ENCODE measurements around the gene NFE2L3.

NFE2L3 gene

DNA sequence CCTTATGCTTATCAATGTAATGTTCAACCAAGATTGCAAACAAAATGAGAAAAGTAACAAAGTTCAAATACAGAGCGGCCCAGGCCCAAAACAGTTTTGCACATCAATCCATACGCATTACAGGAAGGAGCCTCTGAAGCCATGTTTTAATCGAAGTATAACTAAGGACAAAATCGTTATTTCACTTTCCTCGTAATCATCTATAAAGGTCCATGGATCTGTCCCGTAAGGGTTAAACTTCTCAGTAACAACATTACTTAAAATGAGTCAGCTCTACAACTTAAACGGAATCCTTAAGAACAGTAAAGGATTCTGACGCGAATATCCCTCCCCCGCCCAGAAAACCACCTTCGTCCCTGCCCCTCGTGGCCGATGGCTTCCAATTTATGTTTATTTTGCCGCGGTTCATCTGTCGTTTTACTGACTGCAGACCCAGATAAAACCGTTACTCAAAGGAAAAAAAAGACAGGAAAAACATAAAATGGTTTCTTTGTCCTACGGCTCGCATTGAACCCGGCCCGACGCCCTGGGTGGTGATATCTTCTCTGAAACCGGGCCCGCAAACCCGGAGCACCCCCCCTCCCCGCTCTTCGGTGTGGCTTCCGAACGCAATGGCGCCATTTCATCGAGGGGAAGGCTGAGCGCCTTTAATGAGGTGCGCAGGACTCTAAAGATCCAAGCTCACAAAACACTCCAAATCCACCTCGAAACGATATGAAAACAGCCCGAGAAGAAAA is 47.5 kb downstream of the NFE2L3 start:
- peaks cover 37% of the 10 kb centered on the region for H3K4me1 ChIP-seq (ENCODE audit: control insufficient read depth, insufficient read depth, low read length, poor library complexity, severe bottlenecking)
- peak overlapping the region; percentile 99 for H3K27ac ChIP-seq (ENCODE audit: insufficient read depth, low read length, poor library complexity, severe bottlenecking)
- DNase-seq, result peak; percentile 31 to 57 (median 48)
- H3K27me3 ChIP-seq (replicated peaks; ENCODE audit: control insufficient read depth, insufficient read depth, low read length, poor library complexity, severe bottlenecking), result no peaks in the 10 kb centered on the region
- no peaks in the 10 kb centered on the region for H3K9me3 ChIP-seq (ENCODE audit: control insufficient read depth, low read length)
- H3K36me3 ChIP-seq (ENCODE audit: control insufficient read depth, insufficient read depth, low read length), result peaks cover 35% of the 10 kb centered on the region
- peak overlapping the region; percentile 99 for H3K4me3 ChIP-seq (ENCODE audit: insufficient read depth, low read depth, low read length, poor library complexity, severe bottlenecking)

DNA sequence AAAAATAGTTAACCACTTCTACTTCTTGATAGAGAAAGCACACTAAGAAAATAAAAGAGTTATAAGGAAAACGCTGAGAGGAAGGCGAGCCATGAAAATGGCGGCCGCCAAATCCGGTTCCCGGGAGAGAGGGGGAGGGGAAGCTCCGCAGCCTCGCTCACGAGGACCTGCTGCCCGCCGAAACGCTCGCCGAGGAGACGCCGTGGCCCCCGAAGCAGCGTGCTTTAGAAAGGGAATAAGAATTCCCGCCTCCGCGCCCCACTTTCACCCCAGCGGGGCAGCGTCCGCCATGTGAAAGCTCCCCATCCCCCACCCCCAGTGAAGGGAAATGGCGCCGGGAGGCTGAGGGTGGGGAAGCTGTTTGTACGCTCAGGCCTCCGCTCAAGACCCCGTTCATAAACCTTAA is 48.0 kb downstream of the NFE2L3 start:
- peak overlapping the region; percentile 99 for H3K27ac ChIP-seq (ENCODE audit: insufficient read depth, low read length, poor library complexity, severe bottlenecking)
- H3K4me3 ChIP-seq (ENCODE audit: insufficient read depth, low read depth, low read length, poor library complexity, severe bottlenecking), result peak overlapping the region; percentile 99
- no peaks in the 10 kb centered on the region for H3K27me3 ChIP-seq (replicated peaks; ENCODE audit: control insufficient read depth, insufficient read depth, low read length, poor library complexity, severe bottlenecking)
- DNase-seq, result peak; percentile 58 to 72 (median 61)
- H3K9me3 ChIP-seq (ENCODE audit: control insufficient read depth, low read length), result no peaks in the 10 kb centered on the region
- peaks cover 39% of the 10 kb centered on the region for H3K4me1 ChIP-seq (ENCODE audit: control insufficient read depth, insufficient read depth, low read length, poor library complexity, severe bottlenecking)
- peaks cover 35% of the 10 kb centered on the region for H3K36me3 ChIP-seq (ENCODE audit: control insufficient read depth, insufficient read depth, low read length)

DNA sequence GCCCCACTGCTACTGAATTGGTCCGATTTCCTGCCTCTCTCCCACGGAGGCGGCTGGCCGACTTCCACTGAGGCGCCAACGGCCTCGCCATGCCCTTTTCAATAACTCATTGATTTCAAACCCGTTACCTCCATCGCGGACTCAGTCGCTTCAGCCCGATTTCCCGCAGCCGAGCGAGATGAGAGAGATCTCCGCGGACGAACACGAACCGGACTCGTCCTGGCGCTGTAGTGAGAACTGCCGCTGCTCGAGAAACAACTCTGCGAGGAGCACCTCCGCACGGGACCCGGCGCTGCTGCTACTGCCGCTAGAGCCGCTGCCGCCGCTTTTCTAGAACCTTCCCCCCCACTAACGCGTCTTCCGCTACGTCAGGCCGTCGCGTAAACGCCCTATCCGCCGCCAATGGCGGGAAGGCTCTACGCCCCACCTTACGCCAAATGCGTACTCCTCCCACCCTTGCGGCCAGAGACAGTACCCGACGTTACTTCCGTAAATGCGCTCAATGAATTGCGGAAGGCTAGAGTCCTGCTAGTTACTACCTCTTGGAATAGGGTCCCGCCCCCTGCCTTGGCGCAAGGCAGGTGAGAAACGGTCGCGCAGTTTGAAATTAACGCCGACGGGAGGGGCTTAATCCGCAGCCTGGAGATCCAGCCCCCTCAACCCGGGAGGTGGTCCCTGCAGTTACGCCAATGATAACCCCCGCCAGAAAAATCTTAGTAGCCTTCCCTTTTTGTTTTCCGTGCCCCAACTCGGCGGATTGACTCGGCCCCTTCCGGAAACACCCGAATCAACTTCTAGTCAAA is 48.6 kb downstream of the NFE2L3 start, which contains the start of gene HNRNPA2B1:
Gene HNRNPA2B1, minus strand, starts transcription at position 303 of the 803 bp plus-strand sequence. Its CDS starts 169 bp downstream, at position 134.
- peak; percentile 97 to 98 (median 97) for DNase-seq
- Histone ChIP-seq H3K9me3 (ENCODE audit: control insufficient read depth, low read length) (no peaks in the 10 kb centered on the region), H3K27ac (ENCODE audit: insufficient read depth, low read length, poor library complexity, severe bottlenecking) (peak within 1 kb of the TSS; percentile 99), H3K4me3 (ENCODE audit: insufficient read depth, low read depth, low read length, poor library complexity, severe bottlenecking) (peak within 1 kb of the TSS; percentile 99), H3K36me3 (ENCODE audit: control insufficient read depth, insufficient read depth, low read length) (peaks cover 33% of the 10 kb centered on the region), H3K27me3 (replicated peaks; ENCODE audit: control insufficient read depth, insufficient read depth, low read length, poor library complexity, severe bottlenecking) (no peaks in the 10 kb centered on the region), H3K4me1 (ENCODE audit: control insufficient read depth, insufficient read depth, low read length, poor library complexity, severe bottlenecking) (peaks cover 39% of the 10 kb centered on the region)

DNA sequence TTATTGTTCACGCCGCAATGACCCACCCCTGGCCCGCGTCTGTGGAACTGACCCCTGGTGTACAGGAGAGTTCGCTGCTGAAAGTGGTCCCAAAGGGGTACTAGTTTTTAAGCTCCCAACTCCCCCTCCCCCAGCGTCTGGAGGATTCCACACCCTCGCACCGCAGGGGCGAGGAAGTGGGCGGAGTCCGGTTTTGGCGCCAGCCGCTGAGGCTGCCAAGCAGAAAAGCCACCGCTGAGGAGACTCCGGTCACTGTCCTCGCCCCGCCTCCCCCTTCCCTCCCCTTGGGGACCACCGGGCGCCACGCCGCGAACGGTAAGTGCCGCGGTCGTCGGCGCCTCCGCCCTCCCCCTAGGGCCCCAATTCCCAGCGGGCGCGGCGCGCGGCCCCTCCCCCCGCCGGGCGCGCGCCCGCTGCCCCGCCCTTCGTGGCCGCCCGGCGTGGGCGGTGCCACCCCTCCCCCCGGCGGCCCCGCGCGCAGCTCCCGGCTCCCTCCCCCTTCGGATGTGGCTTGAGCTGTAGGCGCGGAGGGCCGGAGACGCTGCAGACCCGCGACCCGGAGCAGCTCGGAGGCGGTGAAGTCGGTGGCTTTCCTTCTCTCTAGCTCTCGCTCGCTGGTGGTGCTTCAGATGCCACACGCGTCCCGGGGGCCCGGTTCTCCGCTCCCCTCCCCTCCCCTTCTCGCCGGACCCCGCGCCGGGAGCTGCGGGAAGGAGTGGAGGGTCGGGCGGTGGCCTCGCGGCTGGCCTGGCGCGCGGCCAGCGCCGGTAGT is 49.4 kb downstream of the NFE2L3 start, which contains the start of gene CBX3:
Gene CBX3, plus strand, starts transcription at position 499 of the 772 bp plus-strand sequence. CDS start 1,254 bp downstream, outside the sequence.
- DNase-seq, result peak; percentile 80 to 84 (median 82)
- H3K9me3 ChIP-seq (ENCODE audit: control insufficient read depth, low read length), result no peaks in the 10 kb centered on the region

DNA sequence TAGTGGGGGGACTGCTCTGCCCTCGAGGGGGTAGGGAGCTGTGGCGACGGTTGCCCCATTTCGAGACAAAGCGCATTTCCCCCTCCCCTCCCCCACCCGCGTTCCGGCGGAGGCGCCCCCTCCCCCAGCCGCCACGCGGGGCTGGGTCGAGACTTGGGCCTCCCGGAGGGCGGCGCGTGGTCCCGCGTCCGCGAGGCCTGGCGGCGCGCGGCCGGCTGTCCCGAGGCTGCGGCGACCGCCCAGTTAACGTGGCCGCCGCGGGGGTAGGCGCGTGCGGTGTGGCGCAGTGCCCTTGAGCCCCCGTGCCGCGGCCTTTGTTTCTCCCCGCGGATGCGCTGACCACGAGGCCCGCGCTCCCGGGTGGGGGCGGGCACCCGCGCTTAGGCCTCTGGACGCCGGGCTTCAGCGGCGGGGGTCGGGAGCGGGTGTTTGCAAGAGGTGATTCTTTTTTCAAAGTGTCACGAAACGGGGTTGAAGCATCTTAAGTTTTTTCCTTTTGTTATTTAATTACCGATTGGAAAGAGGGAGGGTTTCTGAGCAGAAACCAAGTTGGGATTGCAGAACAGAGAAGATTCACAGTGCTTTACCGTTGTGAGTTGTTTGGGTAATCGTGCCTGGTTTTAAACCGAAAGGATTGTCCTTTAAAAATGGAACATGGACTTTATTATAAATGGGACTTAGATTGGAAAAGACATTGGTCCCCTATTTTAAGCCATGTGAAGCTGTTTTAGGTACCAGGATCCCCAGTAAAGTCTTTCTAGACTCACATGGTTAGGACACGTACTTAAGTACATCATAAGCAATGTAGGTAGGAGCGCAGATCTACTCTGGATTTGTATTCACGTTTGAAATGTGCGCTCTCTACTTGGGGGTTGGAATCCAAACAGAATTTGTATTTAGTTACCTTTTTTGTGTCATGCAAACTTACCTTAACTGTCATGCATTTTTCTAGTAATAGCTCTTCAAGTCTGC is 50.3 kb downstream of the NFE2L3 start:
- peak in 2 of 3 donors; percentile 33 to 35 for DNase-seq
- H3K9me3 ChIP-seq (ENCODE audit: control insufficient read depth, low read length), result no peaks in the 10 kb centered on the region
- H3K4me3 ChIP-seq (ENCODE audit: insufficient read depth, low read depth, low read length, poor library complexity, severe bottlenecking), result peak overlapping the region; percentile 97
- H3K27me3 ChIP-seq (replicated peaks; ENCODE audit: control insufficient read depth, insufficient read depth, low read length, poor library complexity, severe bottlenecking), result no peaks in the 10 kb centered on the region
- peaks cover 30% of the 10 kb centered on the region for H3K36me3 ChIP-seq (ENCODE audit: control insufficient read depth, insufficient read depth, low read length)
- peaks cover 22% of the 10 kb centered on the region for H3K4me1 ChIP-seq (ENCODE audit: control insufficient read depth, insufficient read depth, low read length, poor library complexity, severe bottlenecking)
- peak overlapping the region; percentile 99 for H3K27ac ChIP-seq (ENCODE audit: insufficient read depth, low read length, poor library complexity, severe bottlenecking)

More for the DNA sequence above, 49.4 kb downstream of the NFE2L3 start, which contains the start of gene CBX3:
- no peaks in the 10 kb centered on the region for H3K27me3 ChIP-seq (replicated peaks; ENCODE audit: control insufficient read depth, insufficient read depth, low read length, poor library complexity, severe bottlenecking)
- peaks cover 30% of the 10 kb centered on the region for H3K36me3 ChIP-seq (ENCODE audit: control insufficient read depth, insufficient read depth, low read length)
- peaks cover 31% of the 10 kb centered on the region for H3K4me1 ChIP-seq (ENCODE audit: control insufficient read depth, insufficient read depth, low read length, poor library complexity, severe bottlenecking)
- peak within 1 kb of the TSS; percentile 99 for H3K27ac ChIP-seq (ENCODE audit: insufficient read depth, low read length, poor library complexity, severe bottlenecking)
- H3K4me3 ChIP-seq (ENCODE audit: insufficient read depth, low read depth, low read length, poor library complexity, severe bottlenecking), result peak within 1 kb of the TSS; percentile 99

DNA sequence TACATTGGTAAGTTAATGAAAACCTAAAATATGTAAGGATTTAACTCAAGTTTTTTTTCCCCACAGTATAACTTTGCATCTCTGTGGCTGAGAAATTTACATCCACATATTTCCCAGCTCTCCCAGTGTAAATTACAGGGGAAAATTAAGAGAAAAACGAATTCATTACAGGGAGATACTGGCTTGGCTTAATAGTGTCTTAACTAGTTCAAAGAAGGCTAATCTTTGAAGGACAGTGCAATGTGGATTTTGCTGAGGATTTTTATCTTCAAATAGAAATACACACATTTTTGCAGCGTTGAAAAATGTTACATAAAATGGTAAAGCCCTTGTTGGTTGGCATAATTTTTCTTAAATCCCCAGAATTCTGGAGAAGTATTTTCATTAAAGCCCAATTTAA is 51.0 kb downstream of the NFE2L3 start:
- no peaks in the 10 kb centered on the region for H3K9me3 ChIP-seq (ENCODE audit: control insufficient read depth, low read length)
- no peak for DNase-seq
- H3K27me3 ChIP-seq (replicated peaks; ENCODE audit: control insufficient read depth, insufficient read depth, low read length, poor library complexity, severe bottlenecking), result no peaks in the 10 kb centered on the region
- H3K4me1 ChIP-seq (ENCODE audit: control insufficient read depth, insufficient read depth, low read length, poor library complexity, severe bottlenecking), result peaks cover 17% of the 10 kb centered on the region
- H3K27ac ChIP-seq (ENCODE audit: insufficient read depth, low read length, poor library complexity, severe bottlenecking), result peak overlapping the region; percentile 99
- H3K4me3 ChIP-seq (ENCODE audit: insufficient read depth, low read depth, low read length, poor library complexity, severe bottlenecking), result peak overlapping the region; percentile 97
- H3K36me3 ChIP-seq (ENCODE audit: control insufficient read depth, insufficient read depth, low read length), result peaks cover 30% of the 10 kb centered on the region

DNA sequence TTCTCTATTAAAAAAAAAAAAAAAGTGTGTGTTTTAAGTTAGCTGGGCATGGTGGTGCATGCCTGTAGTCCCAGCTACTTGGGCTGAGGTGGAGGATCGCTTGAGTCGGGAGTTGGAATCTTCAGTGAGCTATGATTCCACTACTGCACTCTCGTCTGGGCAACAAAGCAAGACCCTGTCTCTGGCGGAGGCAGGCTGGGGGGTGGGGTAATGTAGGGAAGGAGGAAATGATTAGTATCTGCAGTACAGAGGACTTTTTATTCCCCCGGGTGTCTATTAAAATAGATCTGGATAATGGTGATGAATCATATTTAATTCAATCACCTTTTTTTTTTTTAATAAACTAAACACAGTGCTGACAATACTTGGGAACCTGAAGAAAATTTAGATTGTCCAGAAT is 56.0 kb downstream of the NFE2L3 start:
- Histone ChIP-seq H3K4me3 (ENCODE audit: insufficient read depth, low read depth, low read length, poor library complexity, severe bottlenecking) (no peak overlapping the region), H3K27ac (ENCODE audit: insufficient read depth, low read length, poor library complexity, severe bottlenecking) (no peak overlapping the region), H3K9me3 (ENCODE audit: control insufficient read depth, low read length) (no peaks in the 10 kb centered on the region), H3K4me1 (ENCODE audit: control insufficient read depth, insufficient read depth, low read length, poor library complexity, severe bottlenecking) (peaks cover 17% of the 10 kb centered on the region), H3K36me3 (ENCODE audit: control insufficient read depth, insufficient read depth, low read length) (peaks cover 66% of the 10 kb centered on the region), H3K27me3 (replicated peaks; ENCODE audit: control insufficient read depth, insufficient read depth, low read length, poor library complexity, severe bottlenecking) (no peaks in the 10 kb centered on the region)
- DNase-seq, result no peak

DNA sequence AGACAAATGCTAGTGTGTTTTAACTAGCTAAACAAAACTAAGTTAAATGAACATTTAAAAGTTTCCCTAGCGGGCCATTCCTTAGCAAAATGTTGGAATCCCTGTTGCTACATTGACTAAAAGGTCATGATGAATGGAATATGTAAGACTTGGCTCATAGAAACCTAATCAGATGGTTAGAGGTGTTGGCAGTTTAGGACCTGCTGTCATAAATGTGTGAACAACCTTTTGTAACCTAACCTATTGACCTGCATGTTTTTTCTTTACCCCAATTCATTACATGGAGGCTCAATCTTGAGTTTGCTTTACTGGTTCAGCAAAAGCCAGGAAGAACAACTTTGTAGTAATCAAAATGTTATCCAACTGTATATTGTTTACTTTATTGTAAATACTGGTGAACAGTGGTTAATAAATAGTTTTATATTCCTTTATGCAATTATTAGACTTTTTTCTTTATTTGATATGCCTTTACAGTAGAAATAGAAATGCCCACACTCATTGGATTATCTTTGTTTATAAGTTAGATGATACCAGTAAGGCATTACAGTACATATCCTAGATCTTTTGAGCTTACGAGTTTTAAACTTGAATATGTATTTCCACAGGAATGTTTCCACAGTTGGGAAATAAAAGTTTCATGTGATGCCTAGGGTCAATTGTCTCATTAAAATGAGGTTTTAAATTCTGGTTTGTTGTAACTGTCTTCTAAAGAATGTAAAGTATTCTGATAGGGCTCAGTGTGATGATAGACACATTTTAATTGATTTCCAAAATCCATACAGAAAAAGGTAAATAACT is 61.1 kb downstream of the NFE2L3 start:
- Histone ChIP-seq H3K27me3 (replicated peaks; ENCODE audit: control insufficient read depth, insufficient read depth, low read length, poor library complexity, severe bottlenecking) (no peaks in the 10 kb centered on the region), H3K4me3 (ENCODE audit: insufficient read depth, low read depth, low read length, poor library complexity, severe bottlenecking) (no peak overlapping the region), H3K27ac (ENCODE audit: insufficient read depth, low read length, poor library complexity, severe bottlenecking) (no peak overlapping the region), H3K4me1 (ENCODE audit: control insufficient read depth, insufficient read depth, low read length, poor library complexity, severe bottlenecking) (no peaks in the 10 kb centered on the region), H3K36me3 (ENCODE audit: control insufficient read depth, insufficient read depth, low read length) (peaks cover 41% of the 10 kb centered on the region), H3K9me3 (ENCODE audit: control insufficient read depth, low read length) (no peaks in the 10 kb centered on the region)
- no peak for DNase-seq
